Stimulated activated CD8-positive, alpha-beta memory T cell treated with anti-CD3 and anti-CD28 coated beads, Interleukin-2, amount 100 ng/mL, for 48 hours (primary cell): ENCODE results near the gene GORASP2.

Experiments used
- DNase-seq, 2 donors: peaks; one replicate each; pipeline ENCODE4 v3.0.0-alpha.2; 2020; ENCODE audit warnings: low read depth in 2 of 2

Gene GORASP2

DNA sequence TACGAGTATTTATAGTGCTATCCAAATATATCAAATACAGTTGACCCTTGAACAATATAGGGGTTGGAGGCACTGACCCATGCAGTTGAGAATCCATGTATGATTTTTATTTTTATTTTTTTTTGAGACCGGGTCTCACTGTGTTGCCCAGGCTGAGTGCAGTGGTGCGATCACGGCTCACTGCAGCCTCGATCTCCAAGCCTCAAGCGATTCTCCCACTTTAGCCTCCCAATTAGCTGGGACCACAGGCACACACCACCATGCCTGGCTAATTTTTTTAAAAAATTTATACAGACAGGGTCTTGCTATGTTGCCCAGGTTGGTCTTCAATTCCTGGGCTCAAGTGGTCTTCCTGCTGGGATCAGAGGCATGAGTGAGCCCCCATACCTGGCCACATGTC is 70.6 kb downstream of the GORASP2 start:
- no peak for DNase-seq

DNA sequence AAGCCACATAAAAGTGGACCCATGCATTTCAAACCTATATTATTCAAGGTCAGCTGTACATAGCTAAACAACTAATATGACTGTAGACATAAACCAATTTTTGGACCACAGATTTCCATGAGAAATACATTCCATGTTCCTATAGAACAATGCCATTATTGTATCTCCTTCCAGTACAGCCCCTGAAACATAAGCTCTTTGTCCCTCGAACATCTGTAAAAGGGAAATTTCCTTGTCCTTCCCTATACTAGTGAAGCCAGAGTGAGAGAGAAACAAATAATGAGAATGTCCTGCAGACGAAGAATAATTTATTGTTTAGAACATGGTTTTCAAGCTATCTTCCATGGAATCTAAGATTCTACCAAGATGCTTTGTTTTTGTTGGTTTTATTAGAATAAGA is 75.3 kb downstream of the GORASP2 start:
- no peak for DNase-seq

DNA sequence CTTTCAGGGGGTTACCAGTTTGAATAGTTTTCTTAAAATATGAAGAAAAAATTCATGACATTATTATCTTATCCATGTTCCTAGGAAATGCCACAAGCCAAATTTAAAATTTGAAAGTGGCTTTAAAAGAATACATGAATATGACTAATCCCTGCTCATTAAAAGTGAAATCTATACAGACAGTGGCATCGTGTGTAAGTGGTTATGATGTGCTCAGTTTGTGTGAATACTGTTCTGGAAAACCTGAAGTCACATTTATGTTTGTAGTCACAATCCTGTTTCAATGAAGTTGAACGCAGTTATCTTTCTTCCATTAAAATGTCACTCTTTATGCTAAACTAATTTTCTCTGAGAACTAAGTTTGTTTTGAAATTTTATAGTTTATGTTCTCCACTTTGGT is 75.8 kb downstream of the GORASP2 start:
- DNase-seq, result no peak

DNA sequence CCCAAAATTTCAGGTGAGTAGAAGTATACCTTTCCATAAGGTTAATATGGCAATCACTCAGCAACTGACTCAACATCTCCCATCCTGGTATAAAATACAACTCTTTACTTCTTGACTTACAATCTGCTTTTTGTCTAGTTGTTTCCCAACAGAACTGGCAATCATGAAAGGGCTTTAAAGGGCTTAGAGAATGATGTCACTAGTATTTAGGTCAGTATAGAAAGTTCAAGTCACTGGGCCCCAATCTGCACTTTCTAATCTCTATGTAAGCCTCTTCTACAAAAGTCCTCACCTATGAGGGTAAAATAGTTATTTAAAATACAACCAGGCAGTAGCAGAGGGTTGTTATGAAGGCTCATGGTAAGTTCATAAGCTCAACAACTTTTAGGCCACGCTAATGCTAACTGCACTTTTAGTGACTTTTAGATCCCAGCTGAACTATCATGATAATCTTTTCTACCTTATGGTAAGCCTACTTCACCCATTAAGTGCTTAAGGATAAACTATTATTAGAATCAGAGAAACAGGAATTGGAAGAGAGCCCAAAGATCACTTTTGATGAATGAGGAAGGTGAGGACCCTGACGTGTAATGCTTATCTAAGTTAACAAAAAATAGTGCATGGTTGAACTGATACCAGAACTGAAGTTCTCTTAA is 79.6 kb downstream of the GORASP2 start:
- no peak for DNase-seq

GRCh38 chr2:171009386-171009785 is 80.3 kb downstream of the GORASP2 start:
- no peak for DNase-seq

DNA sequence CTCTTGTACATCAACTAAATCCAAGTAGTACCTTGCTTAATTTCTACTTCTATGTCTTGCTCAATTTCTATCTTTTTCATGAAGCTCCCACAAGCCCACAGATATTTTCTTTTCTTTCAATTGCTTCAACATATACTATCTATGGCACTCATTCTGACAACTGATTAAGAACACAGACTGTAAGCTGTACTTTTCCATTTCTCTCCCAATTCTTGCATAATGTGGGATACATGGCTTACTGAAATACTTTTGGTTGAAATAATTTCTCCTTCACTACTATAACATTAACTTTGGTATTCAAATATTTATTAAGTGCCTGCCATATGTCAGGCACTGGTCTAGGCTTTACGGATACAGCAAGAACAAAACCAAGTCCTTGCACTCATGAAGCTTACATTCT is 84.8 kb downstream of the GORASP2 start:
- no peak for DNase-seq

DNA sequence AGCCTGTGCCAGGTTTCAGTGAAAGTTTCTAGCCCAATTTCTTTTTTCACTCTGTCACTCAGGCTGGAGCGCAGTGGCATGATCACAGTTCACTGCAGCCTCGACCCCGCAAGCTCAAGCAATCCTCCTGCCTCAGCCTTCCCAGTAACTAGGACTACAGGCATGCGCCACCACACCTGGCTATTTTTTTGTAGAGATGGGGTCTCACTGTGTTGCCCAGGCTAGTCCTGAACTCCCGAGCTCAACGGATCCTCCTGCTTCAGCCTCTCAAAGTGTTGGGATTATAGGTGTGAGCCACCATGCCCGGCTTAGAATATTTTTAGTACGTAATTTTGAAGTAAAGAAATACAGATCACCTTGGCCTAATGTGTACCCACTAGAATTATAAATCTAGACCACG is 87.1 kb downstream of the GORASP2 start:
- DNase-seq, result no peak
